ENCODE results near the gene OR10G4. TPM values are rescaled to one million over a fixed set of nuclear protein-coding genes. Genes with fewer than 3 reads are reported as not detected.
"Not testable (repeated sequence)": the region's sequence is repeated elsewhere in the genome, so short reads cannot be mapped to it uniquely, and the experiment has no call there.

OR10G4 gene
- total RNA-seq, 2 experiments from 2014 or later: not detected

DNA sequence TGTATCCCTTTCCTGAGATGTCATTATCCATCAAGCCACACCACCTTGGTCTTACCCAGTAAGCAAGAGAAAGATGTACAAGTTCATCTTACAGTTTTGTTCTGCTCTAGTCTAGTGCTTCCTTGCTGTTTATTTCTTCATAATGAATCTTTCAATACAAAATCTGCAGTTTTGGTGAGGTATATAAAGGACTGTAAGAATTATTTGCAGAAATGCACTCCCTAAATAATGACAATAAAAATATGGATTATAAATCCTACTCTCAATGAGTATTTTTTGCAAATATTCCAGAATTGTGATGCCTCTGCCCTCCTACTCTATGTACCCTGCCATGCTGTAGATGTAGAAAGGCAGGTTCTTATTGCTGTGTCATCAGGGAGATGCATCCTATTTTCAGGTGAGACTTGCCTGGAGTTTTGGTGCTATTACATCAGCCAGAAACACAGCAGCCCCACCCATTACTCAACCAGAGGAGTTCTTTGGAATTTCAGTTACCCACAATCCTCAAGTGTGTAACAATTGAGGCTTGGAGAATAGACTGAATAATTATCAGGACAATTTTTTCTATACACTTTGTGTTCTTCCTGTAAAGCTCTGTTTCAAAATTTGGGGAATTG, 35.0 kb upstream of the OR10G4 start, which contains the start of gene OR10S1:
OR10S1 (minus strand) TSS at position 51 of the 617 bp plus-strand sequence. CDS start 117 bp downstream, outside the sequence.
- no peaks in the 10 kb centered on the region for H3K36me3 Mint-ChIP-seq (ENCODE audit: low read depth)
- Histone ChIP-seq H3K9me3 (ENCODE audit: control insufficient read depth in 1 of 2, insufficient read depth in 1 of 2, low read length in 2 of 2) (peaks cover 0 to 15% of the 10 kb centered on the region in 2 experiments), H3K27me3 (ENCODE audit: control insufficient read depth in 1 of 2, insufficient read depth in 2 of 2, low read length in 2 of 2) (peaks cover 0 to 2% of the 10 kb centered on the region in 2 experiments), H3K4me1 (ENCODE audit: insufficient read depth, low read length) (no peaks in the 10 kb centered on the region), H3K4me3 (ENCODE audit: low read length) (no peak within 1 kb of the TSS), H3K27ac (ENCODE audit: low read depth in 1 of 2, low read length in 2 of 2) (no peak within 1 kb of the TSS), H3K36me3 (ENCODE audit: insufficient read depth, low read length) (no peaks in the 10 kb centered on the region)
- H3K4me3 Mint-ChIP-seq: no peak within 1 kb of the TSS
- ATAC-seq (ENCODE audit: poor library complexity) (no peak), DNase-seq (no peak)
- H3K4me1 Mint-ChIP-seq (ENCODE audit: low read depth): no peaks in the 10 kb centered on the region
- peaks cover 7% of the 10 kb centered on the region for H3K9me3 Mint-ChIP-seq
- H3K27me3 Mint-ChIP-seq: peaks cover 21% of the 10 kb centered on the region
- H3K27ac Mint-ChIP-seq: no peak within 1 kb of the TSS
- POLR2A ChIA-PET: no interaction called here
- TF ChIP-seq, protein P1, sequence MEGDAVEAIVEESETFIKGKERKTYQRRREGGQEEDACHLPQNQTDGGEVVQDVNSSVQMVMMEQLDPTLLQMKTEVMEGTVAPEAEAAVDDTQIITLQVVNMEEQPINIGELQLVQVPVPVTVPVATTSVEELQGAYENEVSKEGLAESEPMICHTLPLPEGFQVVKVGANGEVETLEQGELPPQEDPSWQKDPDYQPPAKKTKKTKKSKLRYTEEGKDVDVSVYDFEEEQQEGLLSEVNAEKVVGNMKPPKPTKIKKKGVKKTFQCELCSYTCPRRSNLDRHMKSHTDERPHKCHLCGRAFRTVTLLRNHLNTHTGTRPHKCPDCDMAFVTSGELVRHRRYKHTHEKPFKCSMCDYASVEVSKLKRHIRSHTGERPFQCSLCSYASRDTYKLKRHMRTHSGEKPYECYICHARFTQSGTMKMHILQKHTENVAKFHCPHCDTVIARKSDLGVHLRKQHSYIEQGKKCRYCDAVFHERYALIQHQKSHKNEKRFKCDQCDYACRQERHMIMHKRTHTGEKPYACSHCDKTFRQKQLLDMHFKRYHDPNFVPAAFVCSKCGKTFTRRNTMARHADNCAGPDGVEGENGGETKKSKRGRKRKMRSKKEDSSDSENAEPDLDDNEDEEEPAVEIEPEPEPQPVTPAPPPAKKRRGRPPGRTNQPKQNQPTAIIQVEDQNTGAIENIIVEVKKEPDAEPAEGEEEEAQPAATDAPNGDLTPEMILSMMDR (IDR thresholded peaks at IDR 0.05): no peak
- intact Hi-C loops (cut with DNase I, micrococcal nuclease): no loop called here
- CTCF ChIA-PET: no interaction called here

DNA sequence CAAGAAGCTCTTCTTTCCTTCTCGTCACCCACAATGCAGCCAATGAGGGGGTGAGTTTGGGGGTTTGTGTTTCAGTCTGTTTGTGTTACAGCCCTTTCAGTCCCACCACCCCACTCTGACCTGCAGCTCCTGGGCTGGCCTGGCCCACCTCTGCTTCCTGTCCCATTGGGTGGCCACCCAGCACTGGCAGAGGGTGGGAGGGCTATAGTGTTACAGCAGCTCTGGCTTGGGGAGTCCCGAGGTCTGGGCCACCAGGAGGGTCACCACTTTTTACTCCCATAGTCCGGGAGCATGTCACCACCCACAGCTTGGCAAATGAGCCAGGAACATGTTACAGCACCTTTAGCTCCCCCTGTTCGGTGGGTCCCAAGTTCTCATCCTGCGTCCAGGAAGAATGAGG, 33.5 kb upstream of the OR10G4 start:
- intact Hi-C loops (cut with DNase I, micrococcal nuclease): no loop called here
- Histone ChIP-seq H3K27me3 (ENCODE audit: control insufficient read depth in 1 of 2, insufficient read depth in 2 of 2, low read length in 2 of 2) (peaks cover 0 to 2% of the 10 kb centered on the region in 2 experiments), H3K9me3 (ENCODE audit: control insufficient read depth in 1 of 2, insufficient read depth in 1 of 2, low read length in 2 of 2) (peaks cover 0 to 15% of the 10 kb centered on the region in 2 experiments), H3K27ac (ENCODE audit: low read depth in 1 of 2, low read length in 2 of 2) (no peak overlapping the region), H3K4me3 (ENCODE audit: low read length) (no peak overlapping the region), H3K4me1 (ENCODE audit: insufficient read depth, low read length) (no peaks in the 10 kb centered on the region), H3K36me3 (ENCODE audit: insufficient read depth, low read length) (no peaks in the 10 kb centered on the region)
- Mint-ChIP-seq H3K9me3 (peaks cover 7% of the 10 kb centered on the region), H3K4me3 (no peak overlapping the region), H3K27me3 (peaks cover 21% of the 10 kb centered on the region), H3K36me3 (ENCODE audit: low read depth) (no peaks in the 10 kb centered on the region), H3K4me1 (ENCODE audit: low read depth) (no peaks in the 10 kb centered on the region), H3K27ac (no peak overlapping the region)
- ATAC-seq (ENCODE audit: poor library complexity) (no peak), DNase-seq (no peak)
- ChIA-PET CTCF (no interaction called here), POLR2A (no interaction called here)
- TF ChIP-seq, protein P1 (IDR thresholded peaks at IDR 0.05): no peak

DNA sequence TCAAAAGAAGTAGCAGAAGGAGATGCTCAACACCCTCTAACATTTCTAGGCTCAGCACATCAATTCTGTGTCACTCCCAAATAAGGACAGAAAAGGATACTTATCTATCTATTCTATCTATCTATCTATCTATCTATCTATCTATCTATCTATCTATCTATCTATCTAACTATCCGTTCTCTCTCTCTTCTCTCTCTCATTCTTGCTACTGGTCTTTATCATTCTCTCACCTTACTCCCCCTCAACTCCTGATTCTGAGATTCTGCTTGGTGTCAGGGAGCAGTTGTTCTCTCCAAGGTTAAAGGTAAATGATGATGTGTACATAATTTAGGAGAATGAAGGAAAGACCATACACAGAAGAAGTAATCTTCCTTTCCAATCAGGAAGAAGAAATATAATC, 17.7 kb upstream of the OR10G4 start, which contains the start of gene OR10G6:
OR10G6 (minus strand) TSS at position 43 of the 400 bp plus-strand sequence; CDS start at position 43, 0 bp downstream.
- H3K36me3 Mint-ChIP-seq (ENCODE audit: low read depth): no peaks in the 10 kb centered on the region

DNA sequence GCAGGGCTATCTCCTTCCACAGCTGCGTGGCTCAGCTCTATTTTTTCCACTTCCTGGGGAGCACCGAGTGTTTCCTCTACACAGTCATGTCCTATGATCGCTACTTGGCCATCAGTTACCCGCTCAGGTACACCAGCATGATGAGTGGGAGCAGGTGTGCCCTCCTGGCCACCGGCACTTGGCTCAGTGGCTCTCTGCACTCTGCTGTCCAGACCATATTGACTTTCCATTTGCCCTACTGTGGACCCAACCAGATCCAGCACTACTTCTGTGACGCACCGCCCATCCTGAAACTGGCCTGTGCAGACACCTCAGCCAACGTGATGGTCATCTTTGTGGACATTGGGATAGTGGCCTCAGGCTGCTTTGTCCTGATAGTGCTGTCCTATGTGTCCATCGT, 3.0 kb downstream of the OR10G4 start:
- H3K9me3 ChIP-seq (ENCODE audit: control insufficient read depth in 1 of 2, insufficient read depth in 1 of 2, low read length in 2 of 2); POLR2A ChIA-PET; H3K36me3 Mint-ChIP-seq (ENCODE audit: low read depth): not testable (repeated sequence)

More for the DNA sequence above, 17.7 kb upstream of the OR10G4 start, which contains the start of gene OR10G6:
- ChIA-PET POLR2A (no interaction called here), CTCF (no interaction called here)
- Histone ChIP-seq H3K4me1 (ENCODE audit: insufficient read depth, low read length) (no peaks in the 10 kb centered on the region), H3K4me3 (ENCODE audit: low read length) (no peak within 1 kb of the TSS), H3K36me3 (ENCODE audit: insufficient read depth, low read length) (no peaks in the 10 kb centered on the region), H3K27me3 (ENCODE audit: control insufficient read depth in 1 of 2, insufficient read depth in 2 of 2, low read length in 2 of 2) (no peaks in the 10 kb centered on the region), H3K27ac (ENCODE audit: low read depth in 1 of 2, low read length in 2 of 2) (no peak within 1 kb of the TSS), H3K9me3 (ENCODE audit: control insufficient read depth in 1 of 2, insufficient read depth in 1 of 2, low read length in 2 of 2) (no peaks in the 10 kb centered on the region)
- ATAC-seq (ENCODE audit: poor library complexity): no peak
- no peak within 1 kb of the TSS for H3K4me3 Mint-ChIP-seq
- no peaks in the 10 kb centered on the region for H3K27me3 Mint-ChIP-seq
- no peak for DNase-seq
- no peaks in the 10 kb centered on the region for H3K9me3 Mint-ChIP-seq
- intact Hi-C loops (cut with DNase I, micrococcal nuclease): no loop called here
- no peak within 1 kb of the TSS for H3K27ac Mint-ChIP-seq
- TF ChIP-seq, protein P1 (IDR thresholded peaks at IDR 0.05): no peak
- no peaks in the 10 kb centered on the region for H3K4me1 Mint-ChIP-seq (ENCODE audit: low read depth)

More for the DNA sequence above, 3.0 kb downstream of the OR10G4 start:
- CTCF ChIA-PET; H3K4me3 ChIP-seq (ENCODE audit: low read length); H3K4me1 Mint-ChIP-seq (ENCODE audit: low read depth); intact Hi-C loops (cut with DNase I, micrococcal nuclease); H3K9me3 Mint-ChIP-seq; H3K27ac Mint-ChIP-seq; H3K27ac ChIP-seq (ENCODE audit: low read depth in 1 of 2, low read length in 2 of 2); ATAC-seq (ENCODE audit: poor library complexity); DNase-seq; H3K36me3 ChIP-seq (ENCODE audit: insufficient read depth, low read length); H3K4me1 ChIP-seq (ENCODE audit: insufficient read depth, low read length); H3K27me3 Mint-ChIP-seq; H3K27me3 ChIP-seq (ENCODE audit: control insufficient read depth in 1 of 2, insufficient read depth in 2 of 2, low read length in 2 of 2); H3K4me3 Mint-ChIP-seq: not testable (repeated sequence)

Data from CD4-positive, alpha-beta T cell (primary cell).